OCI-LY3 (cell line): ENCODE data around the gene CCL8.

Source experiments
- H2AFZ ChIP-seq: fragments of 200-600, 300-600 bp; shearing (Covaris generic); 2 replicates; pipeline ENCODE4 v1.6.0; 2014; ENCODE audit warnings: antibody characterized with exemption, low read depth, low read length
- H3K27ac ChIP-seq: fragments of 200-600, 300-600 bp; sonication (generic); 2 replicates; pipeline ENCODE4 v1.5.1; 2014; ENCODE audit warnings: mild to moderate bottlenecking, low read length, moderate library complexity, mixed read lengths
- H3K27me3 ChIP-seq: fragments of 200-600, 300-600 bp; sonication (generic); 2 replicates; pipeline ENCODE4 v1.6.1; 2014; ENCODE audit warnings: low read depth, low read length, mixed read lengths
- H3K36me3 ChIP-seq: fragments of 200-600, 300-600 bp; sonication (generic); replicated peaks from 2 replicates; pipeline ENCODE3; 2014; ENCODE audit warnings: low read depth, low read length, mixed read lengths
- H3K4me1 ChIP-seq: fragments of 300-600, 200-600 bp; sonication (generic); 2 replicates; pipeline ENCODE4 v1.6.1; 2014; ENCODE audit warnings: low read length, mixed read lengths
- H3K4me2 ChIP-seq: fragments of 200-600, 300-600 bp; sonication (generic); 2 replicates; pipeline ENCODE4 v1.6.1; 2014; ENCODE audit warnings: low read length, mixed read lengths
- H3K4me3 ChIP-seq: fragments of 300-600, 200-600 bp; sonication (generic); 2 replicates; pipeline ENCODE4 v1.5.1; 2014; ENCODE audit warnings: antibody characterized with exemption, mild to moderate bottlenecking, low read length, moderate library complexity
- H3K79me2 ChIP-seq: fragments of 300-600, 200-600 bp; shearing (Covaris generic); 2 replicates; pipeline ENCODE4 v1.6.1; 2014; ENCODE audit warnings: mild to moderate bottlenecking, low read length, mixed read lengths
- H3K9ac ChIP-seq: fragments of 300-600, 200-600 bp; shearing (Covaris generic); 2 replicates; pipeline ENCODE4 v1.6.0; 2014; ENCODE audit warnings: mild to moderate bottlenecking, low read length, moderate library complexity
- H3K9me3 ChIP-seq: fragments of 200-600, 300-600 bp; shearing (Covaris generic); 2 replicates; pipeline ENCODE4 v1.6.1; 2014; ENCODE audit warnings: low read length, mixed read lengths; ENCODE audit not compliant: insufficient read depth
- H4K20me1 ChIP-seq: fragments of 200-600, 300-600 bp; sonication (generic); 2 replicates; pipeline ENCODE4 v1.6.1; 2016; ENCODE audit warnings: low read length, mixed read lengths; ENCODE audit not compliant: insufficient read depth
- EZH2phosphoT487 ChIP-seq: fragments of 200-600 bp; shearing (Covaris generic); IDR thresholded peaks from 2 replicates; pipeline ENCODE4 v1.6.1; 2018; ENCODE audit warnings: antibody characterized with exemption, mixed run types, low read depth
- TF ChIP-seq, protein P1 (sequence below): fragments of 200-600, 300-600 bp; sonication (generic); IDR thresholded peaks from 2 replicates; pipeline ENCODE4 v1.5.1; 2014; ENCODE audit warnings: antibody characterized with exemption, low read length, low read depth

CCL8 gene

GRCh38 chr17:34305606-34306005 is 13.6 kb upstream of the CCL8 start:
- Histone ChIP-seq H3K4me3 (no peak overlapping the region), H3K79me2 (no peaks in the 10 kb centered on the region), H3K27ac (no peak overlapping the region), H4K20me1 (no peaks in the 10 kb centered on the region), H2AFZ (no peak overlapping the region), H3K4me2 (no peak overlapping the region), H3K27me3 (peaks cover 11% of the 10 kb centered on the region), H3K36me3 (no peaks in the 10 kb centered on the region), H3K9me3 (no peaks in the 10 kb centered on the region), H3K4me1 (peaks cover 21% of the 10 kb centered on the region), H3K9ac (no peak overlapping the region)
- TF ChIP-seq, protein P1, sequence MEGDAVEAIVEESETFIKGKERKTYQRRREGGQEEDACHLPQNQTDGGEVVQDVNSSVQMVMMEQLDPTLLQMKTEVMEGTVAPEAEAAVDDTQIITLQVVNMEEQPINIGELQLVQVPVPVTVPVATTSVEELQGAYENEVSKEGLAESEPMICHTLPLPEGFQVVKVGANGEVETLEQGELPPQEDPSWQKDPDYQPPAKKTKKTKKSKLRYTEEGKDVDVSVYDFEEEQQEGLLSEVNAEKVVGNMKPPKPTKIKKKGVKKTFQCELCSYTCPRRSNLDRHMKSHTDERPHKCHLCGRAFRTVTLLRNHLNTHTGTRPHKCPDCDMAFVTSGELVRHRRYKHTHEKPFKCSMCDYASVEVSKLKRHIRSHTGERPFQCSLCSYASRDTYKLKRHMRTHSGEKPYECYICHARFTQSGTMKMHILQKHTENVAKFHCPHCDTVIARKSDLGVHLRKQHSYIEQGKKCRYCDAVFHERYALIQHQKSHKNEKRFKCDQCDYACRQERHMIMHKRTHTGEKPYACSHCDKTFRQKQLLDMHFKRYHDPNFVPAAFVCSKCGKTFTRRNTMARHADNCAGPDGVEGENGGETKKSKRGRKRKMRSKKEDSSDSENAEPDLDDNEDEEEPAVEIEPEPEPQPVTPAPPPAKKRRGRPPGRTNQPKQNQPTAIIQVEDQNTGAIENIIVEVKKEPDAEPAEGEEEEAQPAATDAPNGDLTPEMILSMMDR = no peak
- TF ChIP-seq EZH2phosphoT487 = no peak

DNA sequence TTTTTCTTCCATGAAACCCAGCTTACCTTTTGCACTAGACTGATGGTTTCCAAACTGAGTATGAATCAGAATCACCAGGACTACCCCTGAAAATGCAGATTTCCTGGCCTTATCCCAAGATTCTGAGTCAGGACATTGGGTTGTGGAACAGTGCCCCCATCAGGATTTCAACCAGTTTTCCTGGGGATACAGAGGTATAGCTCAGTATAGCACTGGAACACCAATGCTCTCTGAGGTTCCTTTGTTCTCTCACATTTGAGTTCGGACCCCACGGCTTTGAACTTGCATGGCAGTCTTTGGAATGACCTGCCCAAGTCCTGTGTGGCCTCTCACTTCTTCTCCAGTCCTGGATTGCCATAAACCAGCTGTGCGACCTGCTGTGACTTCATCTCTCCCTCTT is 12.8 kb upstream of the CCL8 start:
- Histone ChIP-seq H3K4me1 (peaks cover 21% of the 10 kb centered on the region), H3K36me3 (no peaks in the 10 kb centered on the region), H2AFZ (no peak overlapping the region), H3K9ac (no peak overlapping the region), H3K27me3 (peaks cover 15% of the 10 kb centered on the region), H3K9me3 (no peaks in the 10 kb centered on the region), H4K20me1 (no peaks in the 10 kb centered on the region), H3K4me3 (no peak overlapping the region), H3K27ac (no peak overlapping the region), H3K4me2 (peak overlapping the region; percentile 35; the same call in 1 of the 2 replicates), H3K79me2 (no peaks in the 10 kb centered on the region)
- no peak for TF ChIP-seq EZH2phosphoT487
- TF ChIP-seq, protein P1 = peak; percentile 22; the same call in 1 of the 2 replicates

GRCh38 chr17:34307110-34307509 is 12.1 kb upstream of the CCL8 start:
- H2AFZ ChIP-seq = no peak overlapping the region

DNA sequence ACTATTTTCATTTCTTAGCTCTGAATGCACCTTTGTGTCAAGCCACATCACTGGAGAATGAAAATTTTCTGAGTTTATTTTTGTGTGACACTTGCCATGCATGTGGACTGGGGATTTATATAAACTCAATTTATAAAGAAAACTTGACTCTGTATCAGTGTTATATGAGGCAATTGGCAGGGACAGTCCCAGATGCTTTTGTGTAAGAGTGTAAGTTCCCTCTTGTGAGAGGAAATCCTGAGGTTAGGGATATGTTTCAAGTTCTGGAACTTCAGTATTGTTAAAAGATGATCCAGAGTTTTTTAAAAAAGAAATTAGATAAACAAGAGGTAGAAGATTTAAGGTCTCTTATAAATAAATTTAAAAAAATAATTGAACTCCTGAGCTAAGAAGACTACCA is 10.9 kb upstream of the CCL8 start:
- H3K79me2 ChIP-seq = no peaks in the 10 kb centered on the region

More at GRCh38 chr17:34307110-34307509, 12.1 kb upstream of the CCL8 start:
- Histone ChIP-seq H3K4me2 (peak overlapping the region; percentile 35), H3K79me2 (no peaks in the 10 kb centered on the region), H3K36me3 (no peaks in the 10 kb centered on the region), H3K9ac (no peak overlapping the region), H4K20me1 (no peaks in the 10 kb centered on the region), H3K4me1 (peaks cover 21% of the 10 kb centered on the region), H3K27me3 (peaks cover 19% of the 10 kb centered on the region), H3K9me3 (no peaks in the 10 kb centered on the region), H3K27ac (no peak overlapping the region), H3K4me3 (no peak overlapping the region)
- TF ChIP-seq EZH2phosphoT487 = no peak
- TF ChIP-seq, protein P1 = no peak

More for the DNA sequence above, 10.9 kb upstream of the CCL8 start:
- no peak overlapping the region for H3K4me3 ChIP-seq
- no peak overlapping the region for H3K9ac ChIP-seq
- H3K4me1 ChIP-seq = peaks cover 21% of the 10 kb centered on the region
- H3K9me3 ChIP-seq = no peaks in the 10 kb centered on the region
- H3K27me3 ChIP-seq = peaks cover 32% of the 10 kb centered on the region
- H3K36me3 ChIP-seq = no peaks in the 10 kb centered on the region
- no peak overlapping the region for H3K4me2 ChIP-seq
- no peaks in the 10 kb centered on the region for H4K20me1 ChIP-seq
- no peak for TF ChIP-seq EZH2phosphoT487
- TF ChIP-seq, protein P1 = no peak
- no peak overlapping the region for H2AFZ ChIP-seq
- no peak overlapping the region for H3K27ac ChIP-seq
